ENCODE measurements around the gene TTYH3.
"Not testable (repeated sequence)": the region's sequence is repeated elsewhere in the genome, so short reads cannot be mapped to it uniquely, and the experiment has no call there.

TTYH3 gene

DNA sequence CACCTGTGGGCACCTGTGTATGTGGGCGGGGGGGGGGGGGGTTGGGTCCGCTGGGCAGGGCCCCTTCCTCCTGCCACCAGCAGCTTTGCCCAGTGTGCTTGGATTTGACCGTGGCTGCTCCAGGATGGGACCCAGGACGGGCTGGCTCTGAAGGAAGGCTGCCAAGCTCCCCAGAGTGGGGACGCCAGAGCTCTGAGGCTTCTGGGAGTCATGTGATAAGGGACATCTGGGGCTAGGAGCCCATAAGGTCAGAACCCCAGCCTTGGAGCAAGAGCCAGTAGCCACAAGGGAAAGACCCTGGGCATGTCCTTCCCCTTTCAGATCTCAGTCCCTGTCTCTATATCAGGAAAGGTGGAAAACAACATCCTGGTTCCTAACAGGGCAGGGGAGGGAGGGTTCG is 34.4 kb downstream of the TTYH3 start:
- no peak for DNase-seq

DNA sequence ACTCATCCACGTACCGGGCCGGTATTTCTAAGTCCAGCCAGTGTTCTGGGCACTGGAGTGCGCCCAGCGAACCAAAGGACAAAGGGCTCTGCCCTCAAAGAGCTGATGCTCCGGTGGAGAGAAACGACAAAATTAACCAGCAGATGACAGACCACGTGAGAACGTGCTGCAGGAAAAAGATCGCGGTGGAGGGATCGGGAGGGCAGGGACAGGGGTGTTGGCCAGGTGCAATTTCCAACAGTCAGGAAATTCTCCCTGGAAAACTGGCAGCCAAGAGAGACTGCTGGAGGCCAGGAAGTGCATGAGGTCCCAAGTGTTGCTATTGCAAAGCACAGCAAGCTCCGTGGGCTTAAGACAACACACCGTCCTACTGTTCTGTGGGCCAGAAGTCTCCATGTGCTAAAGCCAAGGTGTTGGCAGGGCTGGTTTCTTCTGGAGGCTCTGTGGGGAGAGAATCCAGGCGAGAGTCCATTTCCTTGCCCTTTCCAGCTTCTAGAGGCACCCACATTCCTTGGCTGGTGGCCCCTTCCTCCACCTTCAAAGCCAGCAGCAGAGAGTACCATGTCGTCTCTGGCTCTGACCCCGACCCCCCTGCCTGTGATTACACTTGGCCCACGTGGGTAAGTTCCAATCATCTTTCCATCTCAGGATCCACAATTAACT is 34.9 kb downstream of the TTYH3 start:
- DNase-seq = no peak

DNA sequence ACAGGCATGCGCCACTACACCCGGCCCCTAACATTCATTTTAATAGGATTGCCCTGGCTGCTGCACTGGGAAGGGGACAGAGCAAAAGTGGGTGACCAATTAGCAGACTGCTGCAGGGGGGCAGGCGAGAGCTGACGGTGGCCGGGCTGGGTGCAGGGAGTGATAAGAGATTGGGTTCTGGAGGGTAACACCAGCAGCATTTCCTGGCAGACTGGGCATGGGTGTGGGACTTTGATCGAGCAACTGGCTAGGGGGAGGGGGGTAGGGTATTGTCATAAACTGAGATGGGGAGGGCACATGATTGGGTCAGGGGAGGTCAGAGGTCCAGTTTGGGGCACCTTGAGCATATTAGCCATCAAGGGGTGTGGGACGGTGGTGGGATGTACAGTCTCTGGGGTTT is 36.1 kb downstream of the TTYH3 start:
- DNase-seq = no peak

DNA sequence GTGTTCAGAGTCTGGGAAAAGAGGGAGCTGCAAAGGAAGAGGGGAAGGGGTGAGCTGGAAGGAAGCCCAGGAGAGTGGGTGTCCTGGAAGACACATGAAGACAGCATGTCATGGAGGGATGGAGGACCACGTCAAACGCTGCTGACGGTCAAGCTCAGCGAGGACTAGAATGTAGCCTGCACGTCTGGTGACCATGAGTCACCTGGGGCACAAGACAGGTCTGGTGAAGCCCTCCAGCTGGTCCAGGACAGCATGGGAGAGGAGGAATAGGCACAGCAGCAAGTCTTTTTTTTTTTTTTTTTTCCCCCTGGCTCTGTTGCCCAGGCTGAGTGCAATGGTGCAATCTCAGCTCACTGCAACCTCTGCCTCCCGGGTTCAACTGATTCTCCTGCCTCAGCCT is 36.6 kb downstream of the TTYH3 start:
- DNase-seq = no peak

DNA sequence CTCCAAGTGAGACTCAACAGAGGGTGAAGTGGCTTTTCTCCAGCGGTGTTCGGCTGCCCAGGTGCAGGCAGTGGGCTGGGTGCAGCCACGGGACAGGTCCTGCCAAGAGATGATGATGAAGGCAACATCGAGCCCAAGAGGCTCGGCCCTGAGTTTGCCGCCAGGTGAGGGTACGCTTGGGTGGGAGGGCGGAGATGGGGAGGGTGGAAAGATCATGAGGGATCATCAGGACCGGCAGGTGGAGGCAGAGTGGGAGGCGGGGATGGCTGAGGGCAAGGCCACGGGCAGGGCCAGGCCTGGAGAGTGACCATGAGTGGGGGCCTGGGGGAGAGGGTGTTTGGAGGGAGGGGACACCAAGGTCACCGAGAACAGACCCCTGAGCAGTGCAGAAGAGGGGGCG is 38.4 kb downstream of the TTYH3 start:
- DNase-seq = no peak

DNA sequence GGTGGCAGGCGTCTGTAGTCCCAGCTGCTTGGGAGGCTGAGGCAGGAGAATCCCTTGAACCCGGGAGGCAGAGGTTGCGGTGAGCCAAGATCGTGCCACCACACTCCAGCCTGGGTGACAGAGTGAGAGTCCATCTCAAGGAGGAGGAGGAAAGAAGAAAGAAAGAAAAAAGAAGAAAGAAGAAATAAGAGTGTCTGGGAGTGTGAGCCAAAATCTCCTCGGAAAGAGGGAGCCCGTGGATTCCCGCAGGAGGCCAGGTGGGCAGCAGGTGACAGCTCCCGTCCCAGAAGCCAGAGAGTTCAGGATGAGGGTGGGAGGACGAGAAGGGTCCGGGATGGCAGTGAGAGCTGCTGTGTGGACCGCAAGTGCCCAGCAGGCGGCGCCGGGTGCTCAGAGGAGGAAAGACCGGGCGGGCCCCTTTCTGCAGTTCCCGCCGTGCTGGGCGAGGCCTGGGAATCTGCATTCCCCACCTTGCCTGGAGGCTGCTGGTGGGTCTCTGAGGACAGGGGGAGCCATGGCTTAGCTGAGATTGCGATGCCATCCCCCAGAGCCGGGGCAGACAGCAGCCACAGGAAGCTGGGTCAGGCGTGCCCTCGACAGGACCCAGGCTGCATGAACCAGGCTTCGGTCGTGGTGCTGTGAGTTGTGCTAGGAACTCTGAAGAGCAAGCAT is 39.1 kb downstream of the TTYH3 start:
- DNase-seq = peak; percentile 34 to 82 (median 54)

DNA sequence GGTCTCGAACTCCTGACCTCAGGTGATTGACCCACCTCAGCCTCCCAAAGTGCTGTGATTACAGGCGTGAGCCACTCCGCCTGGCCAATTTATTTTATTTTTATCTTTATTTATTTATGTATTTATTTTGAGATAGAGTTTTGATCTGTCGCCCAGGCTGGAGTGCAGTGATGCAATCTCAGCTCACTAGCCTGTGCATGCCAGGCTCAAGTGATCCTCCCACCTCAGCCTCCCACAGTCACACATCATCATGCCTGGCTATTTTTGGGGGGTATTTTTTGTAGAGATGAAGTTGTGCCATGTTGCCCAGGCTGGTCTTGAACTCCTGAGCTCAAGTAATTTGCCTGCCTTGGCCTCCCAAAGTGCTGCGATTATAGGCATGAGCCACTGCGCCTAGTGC is 41.4 kb downstream of the TTYH3 start:
- not testable (repeated sequence) for DNase-seq

DNA sequence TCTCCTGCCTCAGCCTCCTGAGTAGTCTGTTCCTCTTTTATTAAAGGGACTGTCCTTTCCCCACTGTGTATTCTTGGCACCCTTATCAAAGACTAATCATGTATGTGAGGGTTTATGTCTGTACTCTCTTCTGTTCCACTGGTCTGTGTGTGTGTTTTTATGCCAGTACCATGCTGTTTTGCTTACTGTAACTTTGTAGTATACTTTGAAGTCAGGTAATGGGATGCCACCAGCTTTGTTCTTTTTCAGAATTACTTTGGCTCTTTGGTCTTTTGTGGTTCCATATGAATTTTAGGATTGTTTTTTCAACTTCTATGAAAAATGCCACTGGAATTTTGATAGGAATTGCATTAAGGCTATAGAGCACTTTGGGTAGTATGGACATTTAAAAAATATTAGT is 42.1 kb downstream of the TTYH3 start:
- DNase-seq = no peak

DNA sequence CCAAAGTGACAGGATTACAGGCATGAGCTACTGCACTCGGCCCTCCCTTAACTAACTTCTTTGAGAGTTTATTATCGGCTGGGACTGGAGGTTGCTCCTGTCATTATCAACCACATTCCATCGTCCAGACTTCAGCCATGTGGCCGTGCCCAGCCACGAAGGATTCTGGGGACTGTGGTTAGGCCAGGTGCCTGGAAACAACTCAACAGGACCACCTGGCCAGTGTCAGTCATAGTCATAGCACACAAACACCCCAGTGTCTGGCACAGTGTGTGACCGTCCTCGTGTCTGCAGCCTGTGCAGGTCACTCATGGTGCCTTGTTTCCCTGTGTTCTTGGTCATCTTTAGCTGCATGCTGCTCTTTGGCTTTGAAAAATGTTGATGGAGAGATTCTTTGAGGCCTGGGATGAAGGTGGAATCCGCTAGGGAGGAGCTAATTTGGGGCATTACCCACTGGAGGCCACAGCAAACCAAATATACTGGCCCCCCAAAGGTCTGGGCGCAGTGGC is 43.5 kb downstream of the TTYH3 start:
- no peak for DNase-seq

DNA sequence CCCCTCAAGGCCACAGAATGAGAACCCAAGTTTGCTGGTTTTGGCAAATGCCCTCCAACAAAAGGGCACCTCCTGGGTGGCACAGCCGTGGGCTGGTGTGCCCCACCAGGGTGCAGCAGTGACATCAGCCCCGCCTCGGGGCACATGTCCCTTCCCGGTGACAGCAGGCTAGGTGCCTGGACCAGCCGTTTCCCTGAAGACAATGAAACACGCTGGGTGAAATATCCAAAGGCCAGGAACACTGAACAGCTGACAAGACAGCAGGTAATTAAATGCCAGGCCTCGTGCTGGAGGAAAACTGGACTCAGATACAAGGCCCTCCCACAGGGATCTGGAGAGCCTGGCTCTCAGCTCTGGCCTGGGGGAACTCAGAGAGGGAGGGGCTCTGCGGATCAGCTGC is 44.8 kb downstream of the TTYH3 start:
- DNase-seq = not testable (repeated sequence)

DNA sequence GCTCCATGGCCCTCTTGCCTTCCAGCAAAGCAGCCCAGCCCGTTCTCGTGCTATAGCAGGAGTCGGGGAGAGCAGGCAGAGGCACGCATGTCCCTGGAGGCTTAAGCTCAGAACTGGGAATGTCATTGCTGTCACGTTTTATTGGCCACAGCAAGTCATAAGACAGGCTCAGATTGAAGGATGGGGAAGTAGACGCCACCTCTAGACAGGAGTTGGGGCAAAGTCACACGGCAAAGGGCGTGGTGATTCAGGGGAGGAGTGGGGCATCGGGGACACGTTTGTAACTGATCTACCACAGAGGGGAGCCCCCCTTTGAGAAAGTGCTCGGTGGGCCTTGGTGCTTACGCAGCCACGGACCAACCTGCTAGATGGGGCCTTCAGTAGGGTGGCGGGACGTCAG is 46.7 kb downstream of the TTYH3 start:
- not testable (repeated sequence) for DNase-seq

DNA sequence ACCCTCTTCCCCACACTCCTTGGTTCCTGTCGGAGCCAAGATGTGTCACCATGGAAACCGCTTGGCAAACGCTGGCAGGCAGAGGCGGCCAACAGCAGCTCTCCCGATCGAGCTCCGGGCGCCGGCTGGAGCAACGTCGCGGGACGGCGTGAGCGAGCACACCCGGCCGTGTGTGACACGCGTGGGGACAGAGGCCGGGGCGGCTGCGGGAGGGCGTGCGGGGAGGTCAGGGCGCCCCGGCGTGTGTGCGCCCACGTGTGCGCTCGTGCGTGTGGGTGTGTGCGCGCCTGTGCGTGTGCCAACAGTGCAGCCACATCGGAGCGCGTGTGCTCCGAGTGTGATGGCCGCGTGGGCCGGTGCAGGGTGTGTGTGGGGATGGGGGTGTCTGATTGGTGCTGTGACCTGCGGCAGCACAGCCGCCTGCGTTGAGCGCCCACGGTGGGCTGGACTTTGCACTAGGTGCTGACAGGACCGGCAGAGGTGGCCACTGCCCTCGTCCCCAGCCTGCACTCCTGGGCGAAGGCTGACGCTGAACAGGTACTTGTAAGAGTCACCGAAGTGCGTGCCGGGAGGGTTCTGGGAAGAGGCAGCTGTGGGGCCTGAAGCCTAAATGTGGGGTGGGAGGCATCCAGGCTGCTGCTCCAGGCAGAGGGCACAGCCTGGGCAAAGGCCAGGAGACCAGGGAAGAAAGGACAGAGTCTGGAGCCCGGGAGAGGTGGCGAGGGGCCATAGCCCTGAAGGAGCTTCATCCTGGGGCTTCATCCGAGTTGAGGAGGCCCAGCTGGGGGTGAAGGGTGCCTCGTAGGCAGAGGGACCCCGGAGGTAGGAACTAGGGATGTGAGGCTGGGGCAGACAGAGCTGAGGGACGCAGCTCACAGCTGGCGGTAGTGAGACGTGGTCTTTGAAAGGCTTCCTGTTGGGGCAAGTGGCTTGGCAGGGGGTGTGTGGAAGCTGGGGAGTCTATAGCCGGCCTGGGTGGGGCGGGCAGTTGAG is 47.6 kb downstream of the TTYH3 start:
- not testable (repeated sequence) for DNase-seq

DNA sequence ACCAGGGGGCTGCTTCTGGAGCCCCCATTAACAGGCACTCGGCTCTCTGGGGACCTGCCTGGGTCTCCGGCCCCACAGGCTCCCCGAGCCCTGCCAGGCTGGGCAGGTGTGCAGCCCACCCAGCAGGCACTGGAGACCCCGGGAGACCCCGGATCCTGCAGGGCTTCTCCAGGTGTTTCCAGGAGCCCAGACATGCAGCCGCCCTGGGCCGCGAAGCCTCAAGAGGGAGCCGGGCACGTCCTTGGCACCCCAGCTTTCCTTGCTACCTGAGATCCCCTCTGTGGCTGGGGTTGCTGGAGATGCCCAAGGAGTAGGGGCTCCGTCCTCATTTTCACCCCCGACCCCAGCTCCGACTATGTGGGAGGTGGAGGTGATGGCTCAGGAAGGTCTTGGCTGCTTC is 48.5 kb downstream of the TTYH3 start:
- no peak for DNase-seq

DNA sequence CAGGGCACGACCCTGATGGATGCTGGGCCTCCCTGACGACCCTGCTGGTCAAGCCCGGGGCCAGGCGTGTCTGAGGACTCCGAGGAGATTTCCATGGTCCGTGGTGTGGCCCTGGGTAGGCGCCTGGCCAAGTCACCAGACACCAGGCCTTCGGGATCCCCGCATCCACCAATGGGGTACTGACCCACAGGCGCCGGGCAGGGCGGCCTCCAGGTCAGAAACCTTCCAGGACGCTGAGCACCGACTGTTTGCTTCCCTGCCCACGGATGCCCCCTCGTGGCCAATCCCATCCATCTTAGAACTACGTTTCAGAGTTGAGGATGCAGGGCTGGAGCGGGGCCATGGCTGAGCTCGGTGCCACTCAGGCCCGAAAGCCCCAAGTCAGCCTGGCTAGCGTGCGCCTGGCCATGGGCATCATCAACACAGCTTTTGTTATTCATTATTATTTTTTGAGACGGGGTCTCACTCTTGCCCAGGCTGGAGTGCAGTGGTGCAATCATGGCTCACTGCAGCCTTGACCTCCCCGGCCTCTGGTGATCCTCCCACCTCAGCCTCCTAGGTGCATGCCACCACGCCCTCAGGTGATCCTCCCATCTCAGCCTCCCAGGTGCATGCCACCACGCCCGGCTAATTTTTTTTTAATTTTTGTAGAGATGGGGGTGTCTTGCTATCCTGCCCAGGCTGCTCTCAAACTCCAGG is 49.2 kb downstream of the TTYH3 start:
- peak in 4 of 5 experiments; percentile 0 to 42 (median 19) for DNase-seq

DNA sequence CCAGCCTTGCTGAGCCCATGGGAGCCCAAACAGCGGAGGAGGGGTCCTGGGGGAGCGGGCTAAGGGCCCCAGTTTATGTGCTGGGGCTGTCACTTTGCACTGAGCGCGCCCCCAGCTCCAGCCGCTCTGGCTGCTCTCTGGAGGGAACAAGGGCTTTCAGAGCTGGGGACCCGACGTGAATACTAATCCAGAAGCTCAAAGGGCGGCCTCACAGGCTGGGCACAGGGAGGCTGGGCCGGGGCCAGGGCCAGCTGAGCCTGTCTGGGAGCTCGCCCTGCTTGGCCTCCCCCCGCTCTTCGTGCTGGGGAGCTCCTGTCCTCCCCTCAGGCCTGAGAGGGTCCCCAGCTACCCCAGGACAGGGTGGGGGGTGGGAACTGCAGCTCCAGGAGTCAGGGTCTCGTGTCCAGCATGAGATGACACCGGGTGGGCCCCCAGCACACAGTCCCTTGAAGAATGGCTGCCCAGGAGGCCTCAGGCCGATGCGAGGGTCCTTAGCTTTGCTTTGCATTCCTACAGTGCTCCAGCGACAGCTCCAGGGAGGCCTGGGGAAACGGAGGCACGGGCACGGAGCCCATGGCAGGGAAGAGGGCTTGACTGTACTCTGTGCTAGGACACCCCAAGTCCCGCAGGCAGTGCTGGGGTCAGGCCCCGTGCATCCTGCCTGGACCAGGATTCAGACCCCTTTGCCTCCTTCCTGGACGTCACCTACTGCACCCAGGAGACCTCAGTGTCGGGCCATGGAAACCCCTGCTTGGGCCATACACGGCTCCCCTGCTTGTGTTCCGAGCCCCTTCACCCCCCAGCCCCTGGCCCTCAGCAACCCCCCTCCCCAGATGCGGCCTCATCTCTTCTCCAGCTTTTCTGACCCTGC is 50.4 kb downstream of the TTYH3 start:
- no peak for DNase-seq

DNA sequence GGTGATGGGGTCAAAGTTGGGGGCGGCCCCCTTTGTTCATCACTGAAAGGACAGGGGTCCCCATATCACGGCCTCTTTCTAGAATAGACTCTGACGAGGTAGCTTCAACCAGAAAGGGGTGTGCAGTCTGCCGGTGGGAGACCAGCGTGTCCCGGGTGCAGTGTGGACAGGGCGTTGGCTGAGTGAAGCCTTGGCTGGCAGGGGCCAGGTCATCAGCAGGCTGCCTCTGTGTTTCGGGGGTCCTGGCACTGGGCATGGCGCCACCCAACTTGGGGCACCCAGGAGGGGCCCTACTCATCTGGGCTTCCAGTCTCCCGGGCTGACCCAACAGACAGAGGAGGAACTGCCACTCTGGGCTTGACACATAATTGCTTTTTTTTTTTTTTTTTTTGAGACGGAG is 52.7 kb downstream of the TTYH3 start:
- no peak for DNase-seq

DNA sequence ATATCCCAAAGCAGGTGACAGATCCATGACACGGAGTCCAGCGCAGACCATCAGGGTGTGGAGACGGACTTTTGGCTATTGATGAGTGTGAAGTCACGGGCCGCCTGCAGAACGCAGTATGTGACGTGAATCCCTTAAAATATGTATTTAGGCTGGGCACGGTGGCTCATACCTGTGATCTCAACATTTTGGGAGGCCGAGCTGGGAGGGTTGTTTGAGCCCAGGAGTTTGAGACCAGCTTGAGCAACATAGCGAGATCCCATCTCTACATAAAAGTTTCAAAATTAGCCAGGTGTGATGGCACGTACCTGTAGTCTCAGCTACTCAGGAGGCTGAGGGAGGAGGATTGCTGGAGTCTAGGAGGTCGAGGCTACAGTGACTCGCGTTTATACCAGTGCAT is 54.3 kb downstream of the TTYH3 start:
- DNase-seq = no peak

DNA sequence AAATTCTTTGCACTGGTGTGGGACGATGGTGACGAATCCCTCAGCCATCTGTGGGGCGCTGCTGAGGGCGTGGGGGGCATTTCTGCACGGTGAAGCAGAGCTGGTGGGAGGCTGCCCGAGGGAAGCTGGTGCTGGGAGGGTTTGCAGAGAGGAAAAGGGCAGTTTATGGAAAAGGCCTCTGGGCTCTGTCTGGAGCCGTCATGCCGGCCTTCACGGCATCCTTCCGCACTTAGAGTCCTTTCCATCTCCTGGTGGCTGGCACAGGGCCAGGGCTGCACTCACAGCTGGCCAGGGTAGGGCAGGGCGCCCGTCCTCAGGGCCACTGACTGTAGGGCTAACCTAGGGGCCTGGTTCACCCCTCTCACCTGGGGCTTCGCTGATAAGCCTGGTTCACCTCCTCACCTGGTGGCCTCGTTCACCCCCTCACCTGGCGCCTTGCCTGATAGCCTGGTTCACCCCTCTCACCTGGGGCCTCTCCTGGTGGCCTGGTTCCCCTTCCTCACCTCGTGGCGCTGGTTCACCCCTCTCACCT is 55.6 kb downstream of the TTYH3 start:
- no peak for DNase-seq

DNA sequence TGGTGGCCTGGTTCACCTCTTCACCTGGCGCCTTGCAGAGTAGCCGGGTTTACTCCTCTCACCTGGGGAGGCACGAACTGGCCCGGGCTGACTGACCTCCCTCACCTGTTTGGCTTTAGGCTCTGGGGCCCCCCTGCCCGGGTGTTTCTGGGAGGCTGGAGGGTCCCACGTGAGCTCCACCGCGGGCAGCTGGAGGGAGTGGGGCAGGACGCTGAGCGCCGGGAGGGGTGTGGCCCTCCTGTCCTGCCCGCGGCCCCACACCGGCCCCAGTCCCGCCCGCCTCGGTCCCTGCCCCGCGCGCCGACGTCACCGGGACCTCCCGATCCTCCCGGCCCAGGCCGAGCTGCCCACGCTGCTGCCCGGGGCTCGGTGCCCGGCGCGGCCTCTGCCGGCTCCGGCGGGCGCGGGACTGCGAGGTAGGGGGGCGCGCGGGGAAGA is 56.1 kb downstream of the TTYH3 start, which contains the start of gene AMZ1:
Gene AMZ1, plus strand, starts transcription at position 322 of the 438 bp plus-strand sequence. CDS start 12,250 bp downstream, outside the sequence.
- DNase-seq = no peak

DNA sequence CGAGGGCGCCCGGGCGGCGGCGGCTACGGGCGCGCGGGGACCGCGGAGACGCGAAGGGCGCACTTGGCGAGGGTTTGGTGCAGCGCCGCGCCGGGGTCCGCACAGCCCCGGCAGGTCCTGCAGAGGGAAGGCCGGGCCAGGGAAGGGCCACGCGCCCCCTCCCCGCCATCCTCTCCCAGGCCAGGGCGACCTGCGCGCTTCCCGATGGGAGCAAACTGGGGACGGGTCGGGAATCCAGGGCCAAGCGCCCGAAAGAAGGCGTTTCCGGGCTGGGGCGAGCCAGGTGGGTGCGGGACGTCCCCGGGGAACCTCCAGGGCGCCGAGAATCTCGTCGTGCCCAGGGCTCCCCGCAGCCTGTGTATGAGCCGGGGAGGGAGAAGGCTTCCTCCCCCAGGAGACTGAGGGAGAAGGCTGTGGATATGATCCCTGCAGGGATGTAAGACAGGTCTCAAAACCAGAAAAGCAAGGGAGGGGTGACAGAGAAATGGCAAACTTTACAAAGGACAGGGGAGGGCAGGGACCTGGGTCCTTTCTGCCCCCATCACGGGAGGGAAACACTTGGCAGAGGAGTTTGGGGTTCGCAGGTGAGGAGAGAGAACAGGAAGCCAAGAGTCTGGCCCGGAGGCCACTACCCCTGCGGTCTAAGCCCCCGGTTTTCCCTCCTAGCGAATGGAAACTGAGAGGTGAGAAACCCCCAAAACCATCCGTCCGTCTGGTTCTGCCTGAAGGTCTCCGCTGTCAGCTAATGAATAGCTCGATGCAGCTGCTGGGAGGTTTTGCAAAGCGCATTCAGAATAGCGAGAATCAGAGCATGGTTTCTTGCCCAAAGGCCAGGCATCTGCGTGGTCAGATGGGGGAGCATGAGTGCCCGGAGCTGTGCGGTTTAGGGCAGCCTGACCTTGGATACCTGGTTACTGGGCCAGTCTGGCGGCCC is 56.9 kb downstream of the TTYH3 start:
- DNase-seq = peak in 1 of 5 experiments; percentile 14
